ENCODE results near the gene ASTN1. TPM values are rescaled to one million over a fixed set of nuclear protein-coding genes. Genes with fewer than 3 reads are reported as not detected.

The ASTN1 gene
- total and polyA plus RNA-seq, 2 of the 4 experiments (the other 2 are of a cell fraction): under 0.01 to 0.07 TPM

- POLR2A ChIA-PET (ENCODE audit: unreplicated experiment): no interaction called here
- CTCF ChIA-PET: interaction anchor here (0.7 kb wide), 1 partner anchor 604 kb away, joined by 3 read pairs; no protein-coding TSS in a partner anchor
- BruUV-seq (replicated peaks): no TSS peak
- Histone ChIP-seq H3K4me1 (ENCODE audit: control insufficient read depth, insufficient read depth, low read length) (peaks cover 2% of the 10 kb centered on the region; the same call in 1 of the 2 replicates), H3K27me3 (ENCODE audit: control insufficient read depth, insufficient read depth, low read length) (peaks cover 27% of the 10 kb centered on the region), H3K79me1 (ENCODE audit: low read depth in 1 of 2, low read length in 2 of 2) (no peaks in the 10 kb centered on the region), H2AFZ (replicated peaks; ENCODE audit: low read length, poor library complexity) (peak overlapping the region; percentile 72), H3K56ac (ENCODE audit: extremely low read depth, insufficient read depth, low read length) (no peak overlapping the region), H4K8ac (ENCODE audit: low read depth in 2 of 2, low read length in 2 of 2) (no peak overlapping the region), H2BK15ac (ENCODE audit: low read depth, low read length) (no peak overlapping the region), H3K14ac (replicated peaks; ENCODE audit: low read depth, low read length) (no peak overlapping the region), H3K23ac (ENCODE audit: low read depth, low read length) (no peak overlapping the region), H3K9me1 (ENCODE audit: insufficient read depth, low read length) (no peaks in the 10 kb centered on the region), H3K36me3 (ENCODE audit: control insufficient read depth, insufficient read depth, low read length) (no peaks in the 10 kb centered on the region), H2AK9ac (replicated peaks; ENCODE audit: low read depth, low read length, poor library complexity) (no peak overlapping the region), H4K5ac (ENCODE audit: low read depth, low read length) (no peak overlapping the region), H2BK120ac (ENCODE audit: low read depth, low read length) (no peak overlapping the region), H3K9ac (ENCODE audit: low read depth, low read length) (no peak overlapping the region), H3K18ac (ENCODE audit: low read depth, low read length) (no peak overlapping the region), H3K27ac (ENCODE audit: insufficient read depth, low read length) (no peak overlapping the region), H3K4ac (ENCODE audit: low read depth, low read length) (no peak overlapping the region), H2BK20ac (ENCODE audit: low read depth, low read length) (no peak overlapping the region), H3K9me3 (ENCODE audit: control insufficient read depth, insufficient read depth, low read length) (no peaks in the 10 kb centered on the region), H4K91ac (ENCODE audit: insufficient read depth, low read depth, low read length) (no peak overlapping the region), H3K4me3 (ENCODE audit: insufficient read depth, low read depth, low read length) (peak overlapping the region; percentile 29; the same call in 1 of the 2 replicates), H3K4me2 (ENCODE audit: low read depth, low read length) (peak overlapping the region; percentile 95; the same call in 1 of the 2 replicates), H2BK5ac (ENCODE audit: low read depth, low read length, poor library complexity, severe bottlenecking) (no peak overlapping the region), H4K20me1 (ENCODE audit: insufficient read depth, low read length) (no peaks in the 10 kb centered on the region), H2AK5ac (ENCODE audit: low read depth, low read length) (no peak overlapping the region)
- ATAC-seq (ENCODE audit: low read depth): no peak
- in situ Hi-C loops (cut with MboI; ENCODE audit: low sequenced_read_pairs): no loop called here
- intact Hi-C loops (cut with micrococcal nuclease): no loop called here
- no CpG with 5 or more reads among the region's 15 CpGs for WGBS, 2 experiments (ENCODE audit: extremely low coverage in 2 of 2, insufficient read length in 1 of 2)
- dilution Hi-C loops (cut with HindIII; ENCODE audit: low sequenced_read_pairs, unreplicated experiment): no loop called here
- DNase-seq: no peak
- TF ChIP-seq RAD21 (IDR thresholded peaks at IDR 0.05; ENCODE audit: low read length) (no peak), CEBPB (IDR thresholded peaks at IDR 0.05; ENCODE audit: low read depth, low read length) (no peak), MAFK (IDR thresholded peaks at IDR 0.05; ENCODE audit: low read depth, low read length) (no peak), USF2 (IDR thresholded peaks at IDR 0.05; ENCODE audit: low read depth, low read length) (no peak), FOS (IDR thresholded peaks at IDR 0.05; ENCODE audit: low read depth, low read length) (no peak), NFE2L2 (IDR thresholded peaks at IDR 0.05; ENCODE audit: low read depth, low read length) (no peak)
These were observed 600 bp downstream of the ASTN1 start for GRCh38 chr1:177163844-177164379.

Data from IMR-90 (cell line).